T-helper 2 cell treated with Interferon-gamma antibody and Interleukin-4, amounts not matched to agents 100 ng/mL and 5 ng/mL, for 36 hours (primary cell): ENCODE measurements around the gene CRISP1. TPM values are rescaled to one million over a fixed set of nuclear protein-coding genes. Genes with fewer than 3 reads are reported as not detected.
"Not testable (repeated sequence)": the region's sequence is repeated elsewhere in the genome, so short reads cannot be mapped to it uniquely, and the experiment has no call there.

ENCODE experiments used
- intact Hi-C: fragments of 100-400 bp; cut with micrococcal nuclease; formaldehyde crosslinking; loops from one replicate; pipeline ENCODE4 v1.15.1; 2023
- total RNA-seq: library from RNA; stranded (reverse); gene quantifications from 2 replicates; pipeline ENCODE4 v1.2.3, GENCODE V29; 2022

Gene CRISP1, protein sequence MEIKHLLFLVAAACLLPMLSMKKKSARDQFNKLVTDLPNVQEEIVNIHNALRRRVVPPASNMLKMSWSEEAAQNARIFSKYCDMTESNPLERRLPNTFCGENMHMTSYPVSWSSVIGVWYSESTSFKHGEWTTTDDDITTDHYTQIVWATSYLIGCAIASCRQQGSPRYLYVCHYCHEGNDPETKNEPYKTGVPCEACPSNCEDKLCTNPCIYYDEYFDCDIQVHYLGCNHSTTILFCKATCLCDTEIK
- total RNA-seq: not detected in 2 replicates

- intact Hi-C loops: no loop called here
Measured at GRCh38 chr6:49866485-49866943, at the start of gene CRISP1. Gene CRISP1 (minus strand): TSS chr6:49866535. CDS start chr6:49857400, 9,135 bp downstream.

- intact Hi-C loops: no loop called here
Measured at GRCh38 chr6:49915035-49915434, 48.7 kb upstream of the CRISP1 start.

- intact Hi-C loops: no loop called here
Measured at GRCh38 chr6:49913636-49914375, 47.5 kb upstream of the CRISP1 start.

GRCh38 chr6:49912196-49912595, 45.9 kb upstream of the CRISP1 start:
- intact Hi-C loops: no loop called here

DNA sequence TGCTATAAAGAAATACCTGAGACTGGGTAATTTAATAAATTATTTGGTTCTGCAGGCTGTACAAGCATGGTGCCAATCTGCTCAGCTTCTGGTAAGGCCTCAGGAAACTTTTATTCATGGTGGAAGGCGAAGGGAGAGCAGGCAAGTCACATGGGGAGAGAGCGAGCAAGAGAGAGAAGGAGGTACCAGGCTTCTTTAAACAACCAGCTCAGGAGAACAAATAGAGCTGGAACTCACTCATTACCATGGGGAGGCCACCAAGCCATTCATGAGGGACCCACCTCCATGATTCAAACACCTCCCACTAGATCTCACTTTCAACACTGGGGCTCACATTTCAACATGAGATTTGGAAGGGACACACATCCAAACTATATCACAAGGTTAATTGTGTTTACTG, 44.9 kb upstream of the CRISP1 start:
- intact Hi-C loops: no loop called here

GRCh38 chr6:49909563-49909962, 43.2 kb upstream of the CRISP1 start:
- intact Hi-C loops: no loop called here

GRCh38 chr6:49906526-49906925, 40.2 kb upstream of the CRISP1 start:
- intact Hi-C loops: no loop called here

- intact Hi-C loops: no loop called here
Measured at GRCh38 chr6:49905296-49905695, 39.0 kb upstream of the CRISP1 start.

DNA sequence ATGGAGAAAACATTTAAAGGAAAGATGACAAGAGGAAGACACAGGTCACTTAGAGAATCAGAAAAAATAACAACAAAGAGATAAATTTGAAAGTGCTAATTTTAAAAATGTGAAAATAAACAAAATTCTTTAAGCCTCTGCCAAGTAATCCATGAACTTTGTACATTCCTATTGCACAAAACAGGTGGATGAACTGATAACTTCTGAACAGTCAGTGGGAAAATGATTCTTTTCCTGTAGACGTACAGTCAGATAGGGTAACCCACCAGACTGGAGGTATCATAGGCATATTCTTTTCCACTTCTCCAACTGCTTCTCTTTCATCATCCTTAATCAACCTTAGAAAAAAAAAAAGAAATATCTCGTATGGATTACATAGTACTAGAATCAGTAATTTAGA, 36.5 kb upstream of the CRISP1 start:
- intact Hi-C loops: no loop called here

DNA sequence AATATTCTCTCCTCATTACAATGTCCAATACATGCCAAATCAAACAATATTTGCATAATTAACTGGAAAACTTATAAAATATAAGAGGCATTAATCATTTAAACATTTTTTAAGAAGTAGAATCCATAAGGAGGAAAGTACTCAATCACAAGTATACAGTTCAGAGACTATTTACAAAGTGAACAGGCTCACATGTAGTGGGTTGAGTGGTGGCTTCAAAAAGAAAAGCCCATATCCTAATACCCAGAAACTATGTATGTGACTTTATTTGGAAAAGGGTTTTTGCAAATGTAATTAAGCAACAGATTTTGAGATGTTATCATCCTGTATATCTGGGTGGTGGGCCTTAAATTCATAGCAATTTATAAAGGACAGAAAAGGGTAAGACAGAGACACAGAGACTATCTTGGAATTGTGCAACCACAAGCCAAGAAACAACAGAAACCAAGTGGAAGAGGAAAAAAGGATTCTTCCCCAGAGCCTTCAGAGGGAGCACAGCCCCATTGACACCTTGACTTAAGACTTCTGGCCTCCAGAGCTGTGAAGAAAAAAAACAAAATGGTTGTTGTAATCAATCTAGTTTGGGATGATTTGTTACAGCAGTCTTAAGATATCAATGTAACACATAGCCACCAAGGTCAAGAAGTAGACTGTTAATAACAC, 32.7 kb upstream of the CRISP1 start:
- intact Hi-C loops: no loop called here

DNA sequence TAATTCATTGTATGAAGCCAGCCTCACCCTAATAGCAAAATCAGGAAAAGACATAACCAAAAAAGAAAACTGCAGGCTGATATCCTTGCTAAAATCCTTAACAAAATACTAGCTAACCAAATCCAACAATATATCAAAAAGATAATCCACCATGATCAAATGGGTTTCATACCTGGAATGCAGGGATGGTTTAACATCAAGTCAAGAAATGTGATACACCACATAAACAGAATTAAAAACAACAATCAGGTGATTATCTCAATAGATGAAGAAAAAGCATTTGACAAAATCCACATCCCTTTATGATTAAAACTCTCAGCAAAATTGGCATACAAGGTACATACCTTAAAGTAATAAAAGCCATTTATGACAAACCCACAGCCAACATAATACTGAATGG, 29.2 kb upstream of the CRISP1 start:
- intact Hi-C loops: not testable (repeated sequence)

GRCh38 chr6:49892280-49892679, 25.9 kb upstream of the CRISP1 start:
- intact Hi-C loops: no loop called here

DNA sequence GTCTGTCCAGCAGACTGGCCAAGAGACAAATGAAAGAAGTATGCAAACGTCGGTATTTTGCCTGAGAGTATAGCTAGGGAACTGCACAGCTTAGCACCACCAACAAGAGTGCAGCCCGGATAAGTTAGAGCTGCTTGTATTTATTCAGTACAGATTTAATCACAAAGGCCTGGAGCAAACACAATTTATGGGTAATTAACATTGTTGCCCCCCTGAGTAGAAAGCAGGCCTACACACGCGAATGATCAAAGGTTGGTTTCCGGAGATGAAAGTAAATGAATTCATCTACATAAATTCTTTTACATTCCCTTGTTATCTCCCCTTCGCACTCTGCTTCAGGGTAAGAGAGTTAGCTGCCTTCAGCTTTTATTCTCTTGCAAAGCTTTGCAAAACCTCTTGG, 24.7 kb upstream of the CRISP1 start:
- intact Hi-C loops: no loop called here

- intact Hi-C loops: no loop called here
Measured at GRCh38 chr6:49888742-49889431, 22.6 kb upstream of the CRISP1 start.

DNA sequence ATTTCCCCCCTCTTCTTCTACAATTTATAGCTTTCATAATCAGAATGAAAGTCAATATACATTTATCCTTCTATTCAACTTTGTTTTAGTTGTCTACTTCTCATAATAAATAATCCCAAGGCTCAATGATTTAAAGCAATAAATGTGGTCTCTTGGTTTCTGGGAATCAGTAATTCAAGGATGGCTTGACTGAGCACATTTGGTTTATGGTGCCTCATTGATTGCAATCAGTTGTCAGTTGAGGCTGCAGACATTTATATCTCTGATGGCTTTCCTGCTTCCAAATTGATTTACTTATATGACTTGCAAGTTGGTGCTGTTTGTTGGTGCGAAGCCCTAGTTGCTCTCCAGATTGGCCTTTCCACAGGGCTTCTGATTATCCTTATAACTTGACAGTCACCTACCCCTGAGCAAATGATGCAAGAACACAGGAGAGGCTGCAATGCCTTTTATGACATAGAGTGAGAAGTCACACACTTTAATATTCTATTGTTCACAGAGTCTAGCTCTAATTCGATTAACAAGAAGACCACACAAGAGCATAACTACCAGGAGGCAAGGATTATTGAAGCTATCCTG, 2.7 kb upstream of the CRISP1 start:
- intact Hi-C loops: no loop called here

GRCh38 chr6:49856282-49856681, 10.1 kb downstream of the CRISP1 start:
- intact Hi-C loops: no loop called here

DNA sequence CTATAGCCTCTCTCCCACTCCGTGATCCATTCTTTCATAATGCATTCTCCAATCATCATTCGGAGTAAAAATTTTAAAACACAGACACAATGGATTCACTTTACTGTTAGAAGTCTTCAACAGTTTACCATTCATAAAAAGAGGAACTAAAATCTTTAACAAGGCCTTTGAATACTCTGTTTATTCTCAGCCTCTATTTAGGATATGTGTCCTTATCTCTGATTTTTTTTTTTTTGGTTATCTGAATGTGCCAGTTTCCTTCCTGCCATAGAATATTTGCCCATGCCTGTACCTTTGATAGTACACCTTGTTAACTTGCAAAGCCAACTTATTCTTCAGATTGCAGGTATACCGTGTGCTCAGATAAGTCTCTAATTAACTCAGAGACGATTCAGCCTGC, 11.1 kb downstream of the CRISP1 start:
- intact Hi-C loops: no loop called here

DNA sequence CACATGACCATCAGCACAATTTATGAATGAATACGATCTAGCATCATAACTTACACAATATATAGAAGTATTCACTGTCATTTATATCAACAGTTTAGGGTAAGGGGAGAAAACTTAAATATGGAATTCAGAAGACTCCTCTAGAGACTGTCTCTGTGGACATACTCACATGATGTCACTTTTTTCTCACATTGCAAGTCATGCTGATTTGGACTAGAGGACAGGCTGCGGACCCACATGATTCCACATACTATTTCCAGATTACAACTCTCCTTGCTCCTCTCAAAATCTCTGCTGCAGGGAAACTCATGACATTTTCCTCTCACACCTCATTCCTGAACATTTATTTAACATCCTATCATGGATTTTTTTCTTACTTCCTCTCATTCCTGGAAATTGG, 13.4 kb downstream of the CRISP1 start:
- intact Hi-C loops: no loop called here

DNA sequence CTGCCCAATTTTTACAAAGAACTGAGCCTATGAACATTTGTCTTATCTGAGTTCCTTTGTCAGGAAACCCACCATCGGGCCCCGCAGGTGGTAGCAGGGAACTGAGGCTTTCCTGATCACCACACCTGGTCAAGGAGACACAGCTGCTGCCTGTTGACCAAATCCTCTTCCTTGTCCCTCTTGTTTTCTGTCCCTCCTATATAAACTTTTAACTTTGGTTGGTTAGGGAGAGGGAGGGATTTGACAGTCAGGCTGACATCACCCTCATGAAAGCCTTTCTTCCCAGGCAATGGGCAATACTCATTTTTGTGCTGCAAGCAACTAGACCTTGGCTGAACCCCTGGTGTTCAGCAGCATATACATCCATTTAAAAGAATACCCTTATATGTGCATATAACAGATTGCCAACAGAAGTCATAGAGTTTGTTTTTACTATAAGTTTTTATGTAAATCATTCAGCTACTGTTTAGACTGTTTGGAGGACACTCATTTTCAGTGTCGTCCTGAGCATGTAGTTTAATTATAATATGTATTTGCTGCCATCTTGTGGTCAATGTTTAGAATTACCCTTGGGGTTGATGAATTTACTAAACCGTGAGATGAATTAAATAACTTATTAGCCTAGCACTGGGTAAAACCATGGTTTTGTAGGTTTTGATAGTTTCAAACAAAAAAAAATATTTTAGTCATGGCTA, 17.0 kb downstream of the CRISP1 start:
- intact Hi-C loops: loop anchor here (1.0 kb wide), 2 partner anchors 226 to 317 kb away; no protein-coding TSS in a partner anchor

GRCh38 chr6:49847673-49848072, 18.7 kb downstream of the CRISP1 start:
- intact Hi-C loops: no loop called here

DNA sequence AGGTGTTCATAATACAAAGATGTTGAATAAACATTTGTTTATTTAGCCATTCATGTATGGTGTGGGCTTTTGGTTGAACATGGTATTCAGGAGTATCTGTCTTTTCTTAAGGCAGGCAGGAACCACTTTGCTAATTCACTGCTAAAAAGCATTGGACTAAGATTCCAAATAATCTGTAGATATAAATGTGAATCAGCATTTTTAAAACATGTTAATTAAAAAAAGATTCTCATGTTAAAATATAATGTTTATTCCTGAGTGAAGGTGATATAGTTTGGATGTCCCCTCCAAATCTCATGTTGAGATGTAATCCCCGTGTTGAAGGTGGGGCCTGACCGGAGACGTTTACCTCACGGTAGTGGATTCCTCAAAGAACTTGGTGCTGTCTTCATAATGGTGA, 19.3 kb downstream of the CRISP1 start:
- intact Hi-C loops: no loop called here
